Activated CD8-positive, alpha-beta memory T cell treated with anti-CD3 and anti-CD28 coated beads for 36 hours (primary cell): Measurements from ENCODE around the gene PAK4. TPM values are rescaled to one million over a fixed set of nuclear protein-coding genes. Genes with fewer than 3 reads are reported as not detected.
"Not testable (repeated sequence)": the region's sequence is repeated elsewhere in the genome, so short reads cannot be mapped to it uniquely, and the experiment has no call there.

Experiments
- CTCF ChIA-PET: fragments of 350-600 bp; sonication (Branson Sonifier 250); formaldehyde crosslinking; loops from one replicate; lab custom pipeline; 2021; ENCODE audit warnings: antibody characterized with exemption; lab: Charles Lee
- POLR2A ChIA-PET: fragments of 350-600 bp; sonication (Branson Sonifier 250); formaldehyde crosslinking; loops from one replicate; lab custom pipeline; 2021; ENCODE audit warnings: antibody characterized with exemption; lab: Charles Lee
- total RNA-seq, 2 experiments: library from RNA; stranded (reverse); gene quantifications; one replicate each; pipeline ENCODE4 v1.2.3, GENCODE V29; 2021

PAK4 gene
- total RNA-seq, 2 experiments from 2014 or later = 19.2 TPM

DNA sequence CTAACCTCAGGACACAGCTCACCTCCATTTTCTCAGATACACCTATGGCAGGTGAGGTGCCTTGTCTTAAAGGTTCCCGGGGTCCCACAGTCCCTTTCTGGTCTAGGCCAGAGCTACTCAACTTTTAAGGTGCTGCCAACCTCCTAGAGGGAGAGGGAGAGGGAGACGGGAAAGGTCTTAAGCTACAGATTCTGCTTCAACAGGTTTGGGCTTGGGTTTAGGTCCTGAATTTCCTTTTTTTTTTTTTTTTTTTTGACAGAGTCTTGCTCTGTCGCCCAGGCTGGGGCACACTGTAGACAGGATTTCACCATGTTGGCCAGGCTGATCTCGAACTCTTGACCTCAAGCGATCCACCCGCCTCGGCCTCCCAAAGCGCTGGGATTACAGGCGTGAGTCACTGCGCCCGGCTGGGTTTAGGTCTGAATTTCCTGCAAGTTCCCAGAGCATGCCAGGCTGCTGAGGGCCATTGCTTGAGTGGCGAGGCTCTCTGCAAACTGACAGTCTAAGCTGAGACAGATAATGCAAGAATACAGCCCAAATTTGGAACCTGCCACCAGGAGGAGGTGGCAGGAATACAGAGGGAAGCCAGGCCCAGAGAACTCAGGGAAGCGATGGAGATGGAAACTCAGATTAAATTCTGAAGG lies 86.3 kb downstream of the PAK4 start:
- POLR2A ChIA-PET = no interaction called here
- CTCF ChIA-PET = interaction anchor here (0.7 to 1.4 kb wide), 11 partner anchors 26 to 464 kb away, joined by 3 to 7 read pairs (median 3); partner anchors contain the start of genes GMFG and PLEKHG2

DNA sequence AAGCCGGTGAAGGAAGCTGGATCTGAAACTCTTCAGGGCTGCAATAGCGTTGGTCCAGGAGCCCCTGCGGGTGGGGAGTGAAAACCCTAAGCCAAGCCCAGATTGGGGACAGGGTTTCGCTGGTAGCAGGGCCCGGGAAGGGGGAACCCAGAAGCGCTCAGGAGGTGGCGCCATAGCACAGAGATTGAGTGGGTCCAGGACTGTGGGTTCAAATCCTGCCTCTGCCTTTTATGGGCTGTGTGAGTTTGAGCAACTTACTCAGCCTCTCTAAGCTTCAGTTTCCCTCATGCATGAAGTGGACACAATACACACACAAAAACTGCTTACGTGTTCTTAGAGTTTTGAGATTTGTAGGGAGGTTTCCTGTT lies 86.8 kb downstream of the PAK4 start:
- POLR2A ChIA-PET = no interaction called here
- CTCF ChIA-PET = interaction anchor here (0.8 to 1.9 kb wide), 10 partner anchors 25 to 200 kb away, joined by 3 to 7 read pairs (median 3); partner anchors contain the start of genes GMFG and PLEKHG2

DNA sequence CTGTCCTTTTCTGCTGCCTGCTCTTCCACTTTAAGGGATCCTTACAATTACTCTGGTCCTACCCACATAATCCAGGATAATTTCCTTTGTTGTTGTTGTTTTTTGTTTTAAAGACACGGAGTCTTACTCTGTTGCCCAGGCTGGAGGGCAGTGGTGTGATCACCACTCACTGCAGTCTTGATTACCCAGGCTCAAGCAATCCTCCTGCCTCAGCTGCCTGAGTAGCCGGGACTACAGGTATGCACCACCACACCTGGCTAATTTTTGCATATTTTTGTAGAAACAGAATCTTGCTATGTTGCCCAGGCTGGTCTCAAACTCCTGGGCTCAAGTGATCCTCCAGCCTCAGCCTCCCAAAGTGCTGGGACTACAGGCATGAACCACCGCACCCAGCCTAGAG lies 89.7 kb downstream of the PAK4 start:
- POLR2A ChIA-PET = interaction anchor here (0.6 kb wide), 1 partner anchor 82 kb away, joined by 5 read pairs; no protein-coding TSS in a partner anchor
- CTCF ChIA-PET = not testable (repeated sequence)

DNA sequence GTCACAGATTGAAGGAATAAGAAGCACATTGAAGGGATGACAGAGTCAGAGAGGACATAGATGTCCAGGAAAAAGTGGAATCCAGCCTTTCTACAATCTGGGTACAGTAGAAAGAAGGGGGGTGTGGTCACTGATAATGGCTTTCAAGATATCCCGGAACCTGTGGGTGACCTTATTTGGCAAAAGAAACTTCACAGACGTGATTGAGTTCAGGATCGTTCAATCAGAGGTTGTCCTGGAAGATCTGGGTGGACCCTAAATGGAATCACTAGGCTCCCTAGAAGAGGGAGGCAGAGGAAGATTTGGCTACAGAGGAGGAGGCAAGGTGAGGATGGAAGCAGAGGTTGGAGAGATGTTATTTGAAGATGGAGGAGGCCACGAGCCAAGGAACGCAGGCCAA lies 91.5 kb downstream of the PAK4 start:
- ChIA-PET POLR2A (no interaction called here), CTCF (interaction anchor here (0.6 kb wide), 1 partner anchor 150 kb away, joined by 3 read pairs; no protein-coding TSS in a partner anchor)

DNA sequence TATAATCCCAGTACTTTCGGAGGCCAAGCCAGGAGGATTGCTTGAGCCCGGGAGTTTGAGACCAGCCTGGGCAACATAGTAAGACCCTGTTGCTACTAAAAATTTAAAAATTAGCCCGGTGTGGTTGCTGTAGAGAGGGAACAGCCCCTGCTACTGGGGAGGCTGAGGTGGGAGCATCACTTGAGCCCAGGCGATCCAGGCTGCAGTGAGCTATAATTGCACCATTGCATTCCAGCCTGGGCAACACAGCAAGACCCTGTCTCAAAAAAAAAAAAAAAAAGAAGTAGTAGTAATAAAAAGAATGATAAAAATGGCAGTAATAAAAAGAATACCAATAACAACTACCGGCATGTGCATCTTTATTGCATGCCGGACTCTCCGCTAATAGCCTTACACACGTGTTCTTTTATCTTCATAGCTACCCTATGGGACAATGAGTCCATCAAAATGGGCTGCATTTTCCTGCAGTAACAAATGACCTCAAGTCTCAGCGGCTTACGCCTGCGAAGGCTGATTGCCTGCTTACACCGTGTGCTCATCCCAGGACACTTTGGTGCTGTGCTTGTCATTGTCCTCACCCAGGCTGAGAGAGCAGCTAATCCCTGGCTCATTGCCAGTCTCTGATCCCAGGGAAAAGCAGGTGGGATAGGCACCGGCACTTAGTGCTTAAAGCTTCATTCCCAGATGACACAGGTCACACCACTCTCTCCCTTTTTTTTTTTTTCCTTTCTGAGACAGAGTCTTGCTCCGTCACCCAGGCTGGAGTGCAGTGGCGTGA lies 92.8 kb downstream of the PAK4 start:
- ChIA-PET CTCF (interaction anchor here (0.6 kb wide), 1 partner anchor 103 kb away, joined by 5 read pairs; no protein-coding TSS in a partner anchor), POLR2A (no interaction called here)

DNA sequence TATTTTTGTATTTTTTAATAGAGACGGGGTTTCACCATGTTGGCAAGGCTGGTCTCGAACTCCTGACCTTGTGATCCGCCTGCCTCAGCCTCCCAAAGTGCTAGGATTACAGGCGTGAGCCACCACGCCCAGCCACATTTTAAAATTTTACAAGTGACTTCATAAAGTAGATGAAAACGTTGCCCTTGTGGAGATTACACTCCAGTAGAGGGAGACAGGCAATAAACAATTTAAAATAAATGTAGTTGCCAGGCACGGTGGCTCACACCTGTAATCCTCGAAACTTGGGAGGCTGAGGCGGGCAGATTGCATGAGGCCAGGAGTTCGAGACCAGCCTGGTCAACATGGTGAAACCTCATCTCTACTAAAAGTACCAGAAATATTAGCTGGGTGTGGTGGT lies 93.5 kb downstream of the PAK4 start:
- CTCF ChIA-PET = interaction anchor here (0.6 kb wide), 1 partner anchor 103 kb away, joined by 5 read pairs; no protein-coding TSS in a partner anchor
- POLR2A ChIA-PET = not testable (repeated sequence)

DNA sequence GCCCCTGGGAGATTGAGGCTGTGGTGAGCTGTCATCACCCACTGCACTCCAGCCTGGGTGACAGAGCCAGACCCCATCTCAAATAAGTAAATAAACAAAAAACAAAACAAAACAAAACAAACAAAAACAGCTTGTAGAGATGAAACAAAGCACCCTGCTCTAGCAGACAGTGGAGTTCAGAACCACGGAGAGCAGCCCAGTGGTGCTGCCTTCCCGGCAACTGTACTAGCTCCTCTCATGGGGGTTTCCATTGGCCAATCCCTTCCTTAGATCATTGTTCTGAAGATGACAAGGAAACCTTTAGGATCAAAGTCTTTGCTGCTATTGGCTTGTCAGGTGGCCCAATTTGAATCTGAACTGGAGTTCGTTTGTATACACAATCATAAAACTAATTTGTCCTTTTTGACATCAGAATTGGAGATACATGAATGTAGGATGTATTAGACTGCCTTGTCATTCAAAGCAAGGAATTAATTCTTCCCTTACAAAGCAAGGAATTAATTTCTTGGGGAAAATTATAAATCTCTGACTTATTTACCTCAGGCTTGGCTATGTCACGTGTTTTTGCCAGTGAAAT lies 98.2 kb downstream of the PAK4 start:
- POLR2A ChIA-PET = no interaction called here
- CTCF ChIA-PET = no interaction called here

DNA sequence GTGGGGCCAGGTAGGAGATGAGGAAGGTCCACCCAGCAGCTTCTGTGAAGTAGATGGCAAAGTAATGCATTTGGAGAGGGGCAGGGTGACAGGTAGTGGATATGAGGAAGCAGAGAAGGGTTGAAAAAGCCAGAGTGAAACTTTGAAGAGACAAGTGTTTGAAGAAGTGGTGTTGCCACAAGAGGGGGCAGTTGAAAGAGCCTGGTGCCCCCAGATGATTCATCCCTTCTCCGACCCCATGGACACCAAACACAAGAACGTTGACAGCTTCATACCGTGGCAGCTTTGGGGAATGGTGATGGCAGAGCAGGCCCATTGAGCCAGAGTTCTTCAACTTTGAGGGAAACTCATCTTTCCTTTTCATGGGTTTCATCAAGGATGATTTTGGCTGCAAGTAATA lies 99.3 kb downstream of the PAK4 start:
- CTCF ChIA-PET = no interaction called here

More for the DNA sequence above, 99.3 kb downstream of the PAK4 start:
- POLR2A ChIA-PET = no interaction called here

Other genes with a start within 250 kb of the PAK4 start
- gene RINL, start 247.5 kb upstream of the PAK4 start, total RNA-seq = 10 to 100 TPM; 84.0 to 85.5 TPM
- 10 to 100 TPM; 28.3 to 30.4 TPM for gene SIRT2, start 226.2 kb upstream of the PAK4 start, total RNA-seq
- 100 to 1,000 TPM in 1 of 2 experiments, 10 to 100 TPM in 1; 99.9 to 103 TPM for gene NFKBIB, start 225.8 kb upstream of the PAK4 start, total RNA-seq
- under 1 TPM; 0.44 to 0.53 TPM for gene CCER2, start 213.6 kb upstream of the PAK4 start, total RNA-seq
- gene SARS2, start 195.0 kb upstream of the PAK4 start, total RNA-seq = 10 to 100 TPM; 41.7 to 47.3 TPM
- gene MRPS12, start 194.8 kb upstream of the PAK4 start, total RNA-seq = 100 to 1,000 TPM; 113 to 121 TPM
- not detected for gene FBXO17, start 150.0 kb upstream of the PAK4 start, total RNA-seq
- 1 to 10 TPM in 1 of 2 experiments, under 1 TPM in 1; 0.82 to 1.4 TPM for gene FBXO27, start 93.2 kb upstream of the PAK4 start, total RNA-seq
- gene ACP7, start 41.4 kb upstream of the PAK4 start, total RNA-seq = not detected
- gene NCCRP1, start 71.2 kb downstream of the PAK4 start, total RNA-seq = not detected
- not detected for gene SYCN, start 78.5 kb downstream of the PAK4 start, total RNA-seq
- not detected for gene IFNL3, start 119.2 kb downstream of the PAK4 start, total RNA-seq
- under 1 TPM; 0.25 TPM for gene IFNL4, start 123.1 kb downstream of the PAK4 start, total RNA-seq
- not detected for gene IFNL2, start 142.6 kb downstream of the PAK4 start, total RNA-seq
- gene IFNL1, start 170.6 kb downstream of the PAK4 start, total RNA-seq = not detected
- gene LRFN1, start 195.1 kb downstream of the PAK4 start, total RNA-seq = 1 to 10 TPM; 4.3 to 4.6 TPM
- gene GMFG, start 210.3 kb downstream of the PAK4 start, total RNA-seq = 100 to 1,000 TPM; 211 to 231 TPM
- 10 to 100 TPM; 55.5 to 57.6 TPM for gene SAMD4B, start 216.6 kb downstream of the PAK4 start, total RNA-seq